Measurements from ENCODE around the gene DGKB. TPM values are rescaled to one million over a fixed set of nuclear protein-coding genes. Genes with fewer than 3 reads are reported as not detected.

Gene DGKB
- total RNA-seq, 4 donors from 2014 or later, result 0.40 to 3.8 (median 0.82) TPM; not detected in 1

- intact Hi-C loops (cut with DNase I; ENCODE audit: low total_unique reads), result no loop called here
- no peak for DNase-seq
- in situ Hi-C loops (cut with MboI; ENCODE audit: low pct_ligation_motif_present in 1 of 4, low pct_unique_long_range_greater_than_20kb in 1 of 4, low sequenced_read_pairs in 3 of 4), result no loop called here
Observed at GRCh38 chr7:14598978-14599377, 303.6 kb downstream of the DGKB start.

GRCh38 chr7:14596421-14596820, 306.1 kb downstream of the DGKB start:
- TF ChIP-seq CTCF (IDR thresholded peaks at IDR 0.05) (no peak), POLR2AphosphoS5 (IDR thresholded peaks at IDR 0.05) (no peak), POLR2A (IDR thresholded peaks at IDR 0.05) (no peak), EP300 (IDR thresholded peaks at IDR 0.05; ENCODE audit: low read depth) (no peak)
- Histone ChIP-seq H3K4me3 (no peak overlapping the region), H3K4me1 (no peaks in the 10 kb centered on the region), H3K9me3 (no peaks in the 10 kb centered on the region), H3K36me3 (no peaks in the 10 kb centered on the region), H3K27me3 (no peaks in the 10 kb centered on the region), H3K27ac (no peak overlapping the region)
- intact Hi-C loops (cut with DNase I; ENCODE audit: low total_unique reads), result no loop called here
- in situ Hi-C loops (cut with MboI; ENCODE audit: low pct_ligation_motif_present in 1 of 4, low pct_unique_long_range_greater_than_20kb in 1 of 4, low sequenced_read_pairs in 3 of 4), result no loop called here
- no peak for DNase-seq

More at GRCh38 chr7:14598978-14599377, 303.6 kb downstream of the DGKB start:
- Histone ChIP-seq H3K4me3 (no peak overlapping the region), H3K27me3 (no peaks in the 10 kb centered on the region), H3K36me3 (no peaks in the 10 kb centered on the region), H3K4me1 (no peaks in the 10 kb centered on the region), H3K27ac (no peak overlapping the region), H3K9me3 (no peaks in the 10 kb centered on the region)
- no peak for TF ChIP-seq POLR2AphosphoS5 (IDR thresholded peaks at IDR 0.05)
- 35 to 49% methylated on average over 3 of the region's 3 CpGs for WGBS, 2 donors (ENCODE audit: low coverage in 1 of 2)

- H3K27me3 ChIP-seq, result no peaks in the 10 kb centered on the region
- DNase-seq, result no peak
- TF ChIP-seq POLR2AphosphoS5 (IDR thresholded peaks at IDR 0.05) (no peak), CTCF (IDR thresholded peaks at IDR 0.05) (no peak), POLR2A (IDR thresholded peaks at IDR 0.05) (no peak), EP300 (IDR thresholded peaks at IDR 0.05; ENCODE audit: low read depth) (no peak)
- in situ Hi-C loops (cut with MboI; ENCODE audit: low pct_ligation_motif_present in 1 of 4, low pct_unique_long_range_greater_than_20kb in 1 of 4, low sequenced_read_pairs in 3 of 4), result no loop called here
- H3K4me3 ChIP-seq, result no peak overlapping the region
- no peak overlapping the region for H3K27ac ChIP-seq
- no peaks in the 10 kb centered on the region for H3K4me1 ChIP-seq
- 73 to 84% methylated on average over 3 of the region's 3 CpGs for WGBS, 2 donors (ENCODE audit: low coverage in 1 of 2)
- no peaks in the 10 kb centered on the region for H3K36me3 ChIP-seq
- intact Hi-C loops (cut with DNase I; ENCODE audit: low total_unique reads), result no loop called here
- peaks cover 3 to 6% of the 10 kb centered on the region in 2 donors for H3K9me3 ChIP-seq
Observed at GRCh38 chr7:14590206-14590605, 312.3 kb downstream of the DGKB start.

GRCh38 chr7:14585232-14585631, 317.3 kb downstream of the DGKB start:
- DNase-seq, result no peak
- Histone ChIP-seq H3K36me3 (no peaks in the 10 kb centered on the region), H3K4me3 (no peak overlapping the region), H3K4me1 (peaks cover 0 to 5% (median 0%) of the 10 kb centered on the region in 4 donors), H3K27ac (no peak overlapping the region), H3K27me3 (no peaks in the 10 kb centered on the region), H3K9me3 (peaks cover 3 to 12% of the 10 kb centered on the region in 2 donors)
- 57 to 81% methylated on average over 2 of the region's 2 CpGs for WGBS, 2 donors (ENCODE audit: low coverage in 1 of 2)
- intact Hi-C loops (cut with DNase I; ENCODE audit: low total_unique reads), result no loop called here
- TF ChIP-seq POLR2AphosphoS5 (IDR thresholded peaks at IDR 0.05), result no peak
- no peak for TF ChIP-seq POLR2A (IDR thresholded peaks at IDR 0.05)
- no peak for TF ChIP-seq EP300 (IDR thresholded peaks at IDR 0.05; ENCODE audit: low read depth)
- no peak for TF ChIP-seq CTCF (IDR thresholded peaks at IDR 0.05)
- in situ Hi-C loops (cut with MboI; ENCODE audit: low pct_ligation_motif_present in 1 of 4, low pct_unique_long_range_greater_than_20kb in 1 of 4, low sequenced_read_pairs in 3 of 4), result no loop called here

GRCh38 chr7:14583518-14583917, 319.0 kb downstream of the DGKB start:
- in situ Hi-C loops (cut with MboI; ENCODE audit: low pct_ligation_motif_present in 1 of 4, low pct_unique_long_range_greater_than_20kb in 1 of 4, low sequenced_read_pairs in 3 of 4), result no loop called here
- DNase-seq, result no peak
- intact Hi-C loops (cut with DNase I; ENCODE audit: low total_unique reads), result no loop called here
- Histone ChIP-seq H3K36me3 (no peaks in the 10 kb centered on the region), H3K9me3 (peaks cover 3 to 12% of the 10 kb centered on the region in 2 donors), H3K27me3 (no peaks in the 10 kb centered on the region), H3K4me3 (no peak overlapping the region), H3K27ac (no peak overlapping the region), H3K4me1 (peaks cover 0 to 5% (median 0%) of the 10 kb centered on the region in 4 donors)
- TF ChIP-seq EP300 (IDR thresholded peaks at IDR 0.05; ENCODE audit: low read depth) (no peak), CTCF (IDR thresholded peaks at IDR 0.05) (no peak), POLR2A (IDR thresholded peaks at IDR 0.05) (no peak), POLR2AphosphoS5 (IDR thresholded peaks at IDR 0.05) (no peak)
